HEK293 (cell line): Measurements from ENCODE around the gene LYPLAL1.

Source experiments
- CTCF ChIA-PET: fragments of 350-600 bp; formaldehyde crosslinking; extraction: SDS; loops from one replicate; lab custom pipeline; 2021; ENCODE audit warnings: antibody characterized with exemption; lab: Yijun Ruan, JAX
- POLR2A ChIA-PET: fragments of 300-600 bp; formaldehyde crosslinking; extraction: SDS; loops from one replicate; lab custom pipeline; 2020; ENCODE audit warnings: antibody characterized with exemption, inconsistent platforms; lab: Yijun Ruan, JAX
- H3K27ac ChIP-seq: fragments of 200-500 bp; sonication (Bioruptor generic); 2 replicates; pipeline ENCODE4 v1.5.1; 2014; ENCODE audit warnings: low read depth, low read length, control low read depth, inconsistent platforms; ENCODE audit errors: extremely low read depth
- H3K36me3 ChIP-seq, 2 experiments: fragments of 200-500 bp in 1 of 2; sonication (Bioruptor generic) in 1 of 2; 1 replicate in 1 of 2; 2 replicates in 1 of 2; pipeline ENCODE4 v1.5.1; 2014 to 2017; ENCODE audit warnings: inconsistent platforms in 2 of 2, low read length in 2 of 2; ENCODE audit not compliant: control insufficient read depth in 2 of 2, insufficient read depth in 1 of 2
- H3K4me1 ChIP-seq: fragments of 200-500 bp; sonication (Bioruptor generic); 2 replicates; pipeline ENCODE4 v1.5.1; 2014; ENCODE audit warnings: mild to moderate bottlenecking, low read length, inconsistent platforms; ENCODE audit not compliant: control insufficient read depth, insufficient read depth
- H3K4me3 ChIP-seq: 2 replicates; pipeline ENCODE4 v1.5.1; 2011; ENCODE audit warnings: low read depth, mild to moderate bottlenecking, control low read depth, low read length, moderate library complexity
- H3K9me3 ChIP-seq: fragments of 200-500 bp; sonication (Bioruptor generic); 2 replicates; pipeline ENCODE4 v1.5.1; 2014; ENCODE audit warnings: low read depth, low read length, inconsistent platforms; ENCODE audit not compliant: control insufficient read depth, insufficient read depth
- GFI1B ChIP-seq: fragments of 450-650 bp; formaldehyde crosslinking; IDR thresholded peaks from 2 replicates; pipeline ENCODE4 v1.5.1; 2016; ENCODE audit warnings: missing biosample characterization, missing genetic modification characterization
- SETDB1 ChIP-seq: IDR thresholded peaks from one replicate; pipeline ENCODE4 v1.6.1; 2017; ENCODE audit warnings: mild to moderate bottlenecking, low read length, moderate library complexity, mixed read lengths; ENCODE audit not compliant: insufficient read length

The LYPLAL1 gene

DNA sequence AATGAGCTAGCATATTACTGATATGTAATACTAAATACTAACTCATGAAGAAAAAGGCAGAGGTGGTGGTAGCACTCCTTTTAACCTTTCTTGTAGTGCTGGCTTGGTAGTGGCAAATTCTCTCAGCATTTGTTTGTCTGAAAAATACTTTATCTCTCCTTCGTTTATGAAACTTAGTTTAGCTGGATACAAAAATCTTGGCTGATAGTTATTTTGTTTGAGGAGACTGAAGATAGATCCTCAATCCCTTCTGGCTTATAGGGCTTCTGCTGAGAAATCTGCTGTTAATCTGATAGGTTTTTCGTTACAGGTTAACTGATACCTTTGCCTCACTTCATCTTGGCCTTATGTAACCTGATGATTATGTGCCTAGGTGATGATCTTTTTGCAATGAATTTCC, 87.8 kb downstream of the LYPLAL1 start:
- no peak for TF ChIP-seq GFI1B (tag by site-specific recombination)
- peak; percentile 49 for TF ChIP-seq SETDB1
- Histone ChIP-seq H3K4me3 (no peak overlapping the region), H3K9me3 (no peaks in the 10 kb centered on the region), H3K4me1 (peaks cover 9% of the 10 kb centered on the region), H3K36me3 (no peaks in the 10 kb centered on the region), H3K27ac (no peak overlapping the region)
- CTCF ChIA-PET, result interaction anchor here (1.1 kb wide), 1 partner anchor 124 kb away, joined by 5 read pairs; no protein-coding TSS in a partner anchor
- POLR2A ChIA-PET, result no interaction called here
